Gastrocnemius medialis (tissue), 4 donors: ENCODE results near the gene TMEM39A.

Experiments
- CTCF ChIP-seq, 5 experiments: fragments of 450-650 bp in 3 of 5; fragments of 200-600 bp in 2 of 5; sonication (generic) in 2 of 5; IDR thresholded peaks in 4 of 5; conservative IDR thresholded peaks in 1 of 5; 1 replicate in 4 of 5; 2 replicates in 1 of 5; pipeline ENCODE4 v1.5.1; 2016 to 2019; ENCODE audit warnings: antibody characterized with exemption in 5 of 5, mild to moderate bottlenecking in 3 of 5, moderate library complexity in 3 of 5
- POLR2A ChIP-seq, 2 donors: fragments of 450-650 bp; IDR thresholded peaks; one replicate each; pipeline ENCODE4 v1.6.1; 2017; ENCODE audit warnings: antibody characterized with exemption in 2 of 2, mild to moderate bottlenecking in 2 of 2, moderate library complexity in 2 of 2

- TF ChIP-seq POLR2A (IDR thresholded peaks at IDR 0.05) (no peak), CTCF (IDR thresholded peaks at IDR 0.05 in 4 of 5, conservative IDR thresholded peaks at IDR 0.05 in 1 of 5) (no peak)
Observed at GRCh38 chr3:119469418-119470189, 6.2 kb upstream of the TMEM39A start.
